WI38 (cell line): ENCODE results near the gene LCN6.
A peak's percentile ranks its signal among the peaks of the same experiment; 100 is the strongest.

Experiments used
- H3K4me3 ChIP-seq: 2 replicates; pipeline ENCODE4 v1.5.1; 2011; ENCODE audit warnings: low read depth, mild to moderate bottlenecking, control low read depth, low read length
- CTCF ChIP-seq: IDR thresholded peaks from 2 replicates; pipeline ENCODE4 v1.5.1; 2012; ENCODE audit warnings: low read depth, mild to moderate bottlenecking, control low read depth, low read length

The LCN6 gene

GRCh38 chr9:136784997-136785361 is 36.7 kb upstream of the LCN6 start:
- no peak for TF ChIP-seq CTCF
- H3K4me3 ChIP-seq: no peak overlapping the region

GRCh38 chr9:136784249-136784996 is 36.1 kb upstream of the LCN6 start:
- H3K4me3 ChIP-seq: no peak overlapping the region
- TF ChIP-seq CTCF: 0 out of 2 replicates have a peak, but pooled peaks have one; percentile 3

- no peak for TF ChIP-seq CTCF
- H3K4me3 ChIP-seq: no peak overlapping the region
These were observed 34.1 kb upstream of the LCN6 start for GRCh38 chr9:136782452-136782851.

GRCh38 chr9:136779808-136780207 is 31.5 kb upstream of the LCN6 start:
- TF ChIP-seq CTCF: no peak
- H3K4me3 ChIP-seq: no peak overlapping the region

- H3K4me3 ChIP-seq: no peak overlapping the region
- no peak for TF ChIP-seq CTCF
These were observed 29.0 kb upstream of the LCN6 start for GRCh38 chr9:136777359-136777758.

- no peak for TF ChIP-seq CTCF
- H3K4me3 ChIP-seq: no peak overlapping the region
These were observed 28.6 kb upstream of the LCN6 start for GRCh38 chr9:136776947-136777346.

GRCh38 chr9:136775191-136775590 is 26.9 kb upstream of the LCN6 start:
- TF ChIP-seq CTCF: no peak
- no peak overlapping the region for H3K4me3 ChIP-seq
